H7 (cell line): ENCODE data around the gene DEFB119. TPM values are rescaled to one million over a fixed set of nuclear protein-coding genes. Genes with fewer than 3 reads are reported as not detected.
"Not testable (repeated sequence)": the region's sequence is repeated elsewhere in the genome, so short reads cannot be mapped to it uniquely, and the experiment has no call there.

ENCODE experiments used
- DNase-seq: peaks from one replicate; pipeline ENCODE4 v3.0.0; 2012
- H3K27me3 ChIP-seq: 2 replicates; pipeline ENCODE4 v1.6.0; 2011; ENCODE audit warnings: mild to moderate bottlenecking, low read length; ENCODE audit not compliant: control insufficient read depth, insufficient read depth
- H3K36me3 ChIP-seq: replicated peaks from 2 replicates; pipeline ENCODE4 v1.5.1; 2011; ENCODE audit warnings: low read length; ENCODE audit not compliant: control insufficient read depth, insufficient read depth
- H3K4me3 ChIP-seq: 2 replicates; pipeline ENCODE4 v1.5.1; 2011; ENCODE audit warnings: low read depth, mild to moderate bottlenecking, control low read depth, low read length, moderate library complexity; ENCODE audit not compliant: insufficient read depth
- total RNA-seq: library from RNA; depleted of rRNA; stranded (reverse); fragments of >200 nt; shearing (Covaris generic); gene quantifications from 2 replicates; pipeline ENCODE4 v1.2.3, GENCODE V29; 2014; rRNA removed

DEFB119 gene
- total RNA-seq, 1 experiment from 2014 or later, result not detected

DNA sequence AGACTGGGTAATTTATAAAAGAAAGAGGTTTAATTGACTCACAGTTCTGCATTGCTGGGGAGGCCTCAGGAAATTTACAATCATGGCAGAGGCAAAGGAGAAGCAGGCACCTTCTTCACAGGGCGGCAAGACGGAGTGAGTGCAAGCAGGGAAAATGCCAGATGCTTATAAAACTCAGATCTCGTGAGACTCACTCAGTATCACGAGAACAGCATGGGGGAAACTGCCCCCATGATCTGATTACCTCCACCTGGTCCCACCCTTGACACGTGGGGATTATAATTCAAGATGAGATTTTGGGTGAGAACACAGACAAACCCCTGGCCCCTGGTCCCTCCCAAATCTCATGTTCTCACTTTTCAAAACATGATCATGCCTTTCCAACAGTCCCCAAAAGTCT is 26.1 kb downstream of the DEFB119 start:
- H3K4me3 ChIP-seq, DNase-seq, H3K27me3 ChIP-seq, H3K36me3 ChIP-seq: not testable (repeated sequence)

DNA sequence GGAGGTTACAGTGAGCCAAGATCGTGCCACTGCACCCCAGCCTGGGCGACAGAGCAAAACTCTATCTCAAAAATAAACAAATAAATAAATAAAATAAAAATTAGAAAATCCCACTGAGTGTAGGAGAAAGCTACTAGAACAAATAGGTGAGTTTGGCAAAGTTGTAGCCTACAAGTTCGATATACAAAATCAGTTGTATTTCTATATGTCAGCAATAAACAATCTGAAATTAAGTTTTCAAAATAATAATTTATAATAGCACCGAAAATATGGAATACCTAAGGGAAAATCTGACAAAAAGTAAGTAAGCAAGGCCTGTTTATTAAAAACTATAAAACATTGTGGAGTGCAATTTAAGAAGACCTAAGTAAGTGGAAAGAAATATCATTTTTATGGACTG is 27.1 kb downstream of the DEFB119 start:
- DNase-seq, result no peak
- H3K4me3 ChIP-seq, result no peak overlapping the region
- no peaks in the 10 kb centered on the region for H3K36me3 ChIP-seq
- no peaks in the 10 kb centered on the region for H3K27me3 ChIP-seq

DNA sequence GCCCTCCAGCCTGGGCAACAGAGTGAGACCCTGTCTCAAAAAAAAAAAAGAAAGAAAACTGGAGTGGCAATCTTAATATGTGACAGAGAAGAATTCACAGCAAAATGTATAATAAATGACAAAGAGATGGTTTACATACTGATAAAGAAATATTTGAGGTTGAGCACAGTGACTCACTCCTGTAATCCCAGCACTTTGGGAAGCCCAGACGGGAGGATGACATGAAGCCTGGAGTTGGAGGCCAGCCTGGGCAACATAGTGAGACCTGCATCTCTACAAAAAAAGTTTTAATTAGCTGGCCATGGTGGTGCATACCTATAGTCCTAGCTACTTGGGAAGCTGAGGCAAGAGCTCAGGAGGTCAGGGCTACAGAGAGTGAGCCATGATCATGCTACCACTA is 34.4 kb downstream of the DEFB119 start:
- H3K4me3 ChIP-seq, result no peak overlapping the region
- no peaks in the 10 kb centered on the region for H3K36me3 ChIP-seq
- DNase-seq, result no peak
- no peaks in the 10 kb centered on the region for H3K27me3 ChIP-seq

DNA sequence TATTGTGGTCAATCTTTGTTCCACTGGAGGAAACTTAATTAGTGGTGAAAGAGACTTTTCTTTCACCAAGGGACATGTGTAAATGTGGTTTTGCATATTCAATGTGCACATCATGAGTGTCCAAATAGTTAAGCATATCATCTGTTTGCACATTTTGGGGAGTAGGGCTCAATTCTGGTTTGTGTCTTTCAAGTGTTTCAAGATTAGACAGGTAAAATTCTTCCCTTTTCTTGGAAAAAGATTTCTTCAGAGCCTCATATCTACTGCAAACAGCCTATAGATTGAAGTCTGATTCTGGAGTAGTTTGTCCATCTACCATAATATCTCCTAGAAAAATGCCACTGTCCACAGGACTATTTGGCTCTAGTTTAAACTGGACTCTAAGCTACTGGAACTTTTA is 48.9 kb downstream of the DEFB119 start:
- Histone ChIP-seq H3K4me3 (no peak overlapping the region), H3K27me3 (no peaks in the 10 kb centered on the region), H3K36me3 (no peaks in the 10 kb centered on the region)
- no peak for DNase-seq

DNA sequence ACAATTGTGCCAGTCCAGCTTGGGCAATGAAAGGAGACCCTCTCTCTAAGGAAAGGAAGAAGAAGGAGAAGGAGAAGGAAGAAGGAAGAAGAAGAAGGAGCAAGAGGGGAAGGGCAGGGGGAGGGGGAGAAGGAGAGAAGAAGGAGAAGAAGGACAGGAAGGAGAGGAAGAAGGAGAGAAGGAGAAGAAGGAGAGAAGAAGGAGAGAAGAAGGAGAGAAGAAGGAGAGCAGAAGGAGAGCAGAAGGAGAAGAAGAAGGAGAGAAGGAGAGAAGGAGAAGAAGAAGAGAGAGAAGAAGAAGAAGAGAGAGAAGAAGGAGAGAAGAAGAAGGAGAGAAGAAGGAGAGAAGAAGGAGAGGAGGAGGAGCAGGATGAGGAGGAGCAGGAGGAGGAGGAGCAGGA is 59.5 kb downstream of the DEFB119 start:
- no peak overlapping the region for H3K4me3 ChIP-seq
- H3K36me3 ChIP-seq, result no peaks in the 10 kb centered on the region
- no peak for DNase-seq
- H3K27me3 ChIP-seq, result no peaks in the 10 kb centered on the region

Other genes starting within 250 kb of the DEFB119 start
- not detected in 2 replicates for gene DEFB115, start 132.9 kb downstream of the DEFB119 start, total RNA-seq
- not detected in 2 replicates for gene DEFB116, start 82.0 kb downstream of the DEFB119 start, total RNA-seq
- gene DEFB118, start 22.0 kb downstream of the DEFB119 start, total RNA-seq, result not detected in 2 replicates
- gene DEFB121, start 15.6 kb upstream of the DEFB119 start, total RNA-seq, result not detected in 2 replicates
- gene DEFB123, start 50.0 kb upstream of the DEFB119 start, total RNA-seq, result not detected in 2 replicates
- gene DEFB124, start 84.5 kb upstream of the DEFB119 start, total RNA-seq, result not detected in 2 replicates
- not detected in 2 replicates for gene REM1, start 84.7 kb upstream of the DEFB119 start, total RNA-seq
- 63.9 and 65.0 TPM in 2 replicates for gene HM13, start 123.9 kb upstream of the DEFB119 start, total RNA-seq
- gene ID1, start 214.7 kb upstream of the DEFB119 start, total RNA-seq, result 424 and 491 TPM in 2 replicates
- gene COX4I2, start 247.3 kb upstream of the DEFB119 start, total RNA-seq, result 0.21 TPM in 1 of 2 replicates, not detected in the other